ENCODE measurements around the gene TMEM87B.

The TMEM87B gene, protein sequence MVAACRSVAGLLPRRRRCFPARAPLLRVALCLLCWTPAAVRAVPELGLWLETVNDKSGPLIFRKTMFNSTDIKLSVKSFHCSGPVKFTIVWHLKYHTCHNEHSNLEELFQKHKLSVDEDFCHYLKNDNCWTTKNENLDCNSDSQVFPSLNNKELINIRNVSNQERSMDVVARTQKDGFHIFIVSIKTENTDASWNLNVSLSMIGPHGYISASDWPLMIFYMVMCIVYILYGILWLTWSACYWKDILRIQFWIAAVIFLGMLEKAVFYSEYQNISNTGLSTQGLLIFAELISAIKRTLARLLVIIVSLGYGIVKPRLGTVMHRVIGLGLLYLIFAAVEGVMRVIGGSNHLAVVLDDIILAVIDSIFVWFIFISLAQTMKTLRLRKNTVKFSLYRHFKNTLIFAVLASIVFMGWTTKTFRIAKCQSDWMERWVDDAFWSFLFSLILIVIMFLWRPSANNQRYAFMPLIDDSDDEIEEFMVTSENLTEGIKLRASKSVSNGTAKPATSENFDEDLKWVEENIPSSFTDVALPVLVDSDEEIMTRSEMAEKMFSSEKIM

DNA sequence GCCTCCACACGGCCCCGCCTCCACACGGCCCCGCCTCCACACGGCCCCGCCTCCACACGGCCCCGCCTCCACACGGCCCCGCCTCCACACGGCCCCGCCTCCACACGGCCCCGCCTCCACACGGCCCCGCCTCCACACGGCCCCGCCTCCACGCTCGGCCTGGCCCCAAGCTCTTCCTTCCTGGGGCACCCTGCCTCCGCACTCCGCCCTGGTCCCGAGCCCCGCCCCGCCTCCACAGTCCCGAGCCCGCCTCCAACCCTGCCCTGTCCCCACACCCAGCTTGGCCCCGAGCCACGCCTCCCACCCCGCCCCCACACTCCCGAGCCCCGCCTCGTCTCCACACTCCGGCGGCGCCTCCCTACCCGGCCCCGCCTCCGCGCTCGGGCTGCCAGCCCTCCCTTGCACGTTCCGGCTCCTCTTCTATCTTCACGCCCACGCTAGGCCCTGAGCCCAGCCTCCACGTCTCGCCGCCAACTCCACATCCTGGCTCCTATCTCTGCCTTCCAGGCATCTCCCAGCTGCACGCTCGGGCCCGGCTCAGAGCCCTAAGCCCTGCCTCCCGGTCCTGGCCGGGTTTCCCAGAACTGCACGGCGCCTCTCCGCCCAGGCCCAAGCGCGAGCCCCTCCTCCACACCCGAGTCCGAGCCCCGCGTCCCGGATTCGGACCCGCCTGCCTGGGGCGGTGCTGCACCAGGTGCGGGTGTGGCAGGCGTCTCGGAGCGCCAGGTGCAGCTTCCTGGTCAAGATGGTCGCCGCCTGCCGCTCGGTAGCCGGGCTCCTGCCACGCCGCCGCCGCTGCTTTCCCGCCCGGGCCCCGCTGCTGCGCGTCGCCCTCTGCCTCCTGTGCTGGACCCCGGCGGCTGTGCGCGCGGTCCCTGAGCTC, at the start of gene TMEM87B:
TMEM87B (plus strand) TSS at position 423 of the 883 bp plus-strand sequence; CDS start at position 746, 323 bp downstream.
- peak; percentile 98 for DNase-seq

DNA sequence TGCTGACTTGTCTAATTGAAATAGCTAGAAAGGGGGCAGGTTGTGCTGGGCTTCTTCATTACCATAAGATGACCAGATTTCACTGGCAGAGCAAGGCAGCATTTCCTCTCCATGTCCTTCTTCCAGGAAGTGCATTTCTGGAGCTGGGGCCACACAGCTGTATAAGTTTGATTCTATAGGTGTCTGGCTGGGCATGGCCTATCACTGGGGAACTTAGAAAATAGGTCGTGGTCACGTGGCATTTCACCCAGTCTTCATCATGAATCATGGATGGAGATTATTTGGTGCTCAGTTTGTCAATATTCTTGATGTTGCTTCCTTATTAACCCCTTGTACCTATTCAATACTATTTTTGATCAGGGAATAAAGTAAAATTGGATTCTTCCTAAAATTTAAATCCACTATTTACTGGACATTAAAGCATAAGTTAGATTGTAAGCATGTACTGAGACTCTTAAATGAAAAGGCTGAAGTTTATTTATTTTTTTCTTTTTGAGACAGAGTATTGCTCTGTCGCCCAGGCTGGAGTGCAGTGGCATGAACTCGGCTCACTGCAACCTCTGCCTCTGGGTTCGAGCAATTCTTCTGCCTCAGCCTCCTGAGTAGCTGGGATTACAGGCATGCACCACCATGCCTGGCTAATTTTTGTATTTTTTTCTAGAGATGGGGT, 49.5 kb upstream of the TMEM87B start:
- no peak for DNase-seq

DNA sequence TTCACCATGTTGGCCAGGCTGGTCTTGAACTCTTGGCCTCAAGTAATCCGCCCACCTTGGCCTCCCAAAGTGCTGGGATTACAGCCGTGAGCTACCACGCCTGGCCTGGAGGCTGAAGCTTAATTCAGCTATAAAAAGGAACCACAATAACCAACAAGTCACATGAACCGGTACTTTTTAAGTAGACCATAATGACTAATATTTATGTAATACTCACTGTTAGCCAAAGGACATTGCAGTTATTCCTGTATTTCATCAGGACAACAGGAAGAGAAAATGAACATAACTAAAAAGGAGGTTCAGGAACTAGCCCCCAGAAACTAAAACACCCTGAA, 49.0 kb upstream of the TMEM87B start:
- DNase-seq: no peak

DNA sequence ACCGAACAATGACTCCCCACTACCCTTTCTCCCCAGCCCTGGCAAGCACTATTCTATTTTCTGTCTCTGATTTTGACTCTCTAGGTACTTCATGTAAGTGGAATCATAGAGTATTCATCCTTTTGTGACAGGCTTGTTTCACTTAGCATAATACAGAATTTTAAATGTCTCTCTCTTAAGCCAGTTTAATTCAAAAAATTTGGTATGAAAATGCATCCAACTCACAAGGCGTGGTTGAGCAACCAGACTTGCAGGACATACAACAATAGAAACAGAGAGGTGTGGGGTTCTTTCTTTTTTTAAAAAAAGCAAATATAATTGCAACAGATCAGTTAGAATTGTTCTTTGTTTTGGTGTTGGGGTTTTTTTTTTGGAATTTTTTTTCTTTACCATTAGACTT, 47.6 kb upstream of the TMEM87B start:
- DNase-seq: no peak

GRCh38 chr2:112008910-112009485, 46.1 kb upstream of the TMEM87B start:
- DNase-seq: no peak

DNA sequence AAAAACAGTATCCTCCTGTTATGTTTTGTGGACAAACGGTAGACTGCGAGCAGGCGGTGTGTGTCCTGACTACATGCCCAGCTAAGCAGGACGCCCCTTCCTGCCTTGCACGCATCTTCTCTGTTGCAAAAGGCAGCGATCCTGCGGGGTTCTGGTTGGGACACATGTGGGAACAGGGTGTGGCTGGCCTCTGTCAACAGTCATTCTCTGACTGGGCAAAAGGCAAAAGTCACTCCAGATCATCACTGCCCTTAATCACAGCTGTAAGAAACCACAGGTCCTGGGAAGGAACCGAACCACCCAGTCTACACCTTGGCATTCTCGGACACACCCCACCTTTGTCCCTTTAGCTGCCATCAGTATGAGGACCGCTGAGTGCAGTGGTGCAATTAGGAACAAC, 44.3 kb upstream of the TMEM87B start:
- DNase-seq: no peak

DNA sequence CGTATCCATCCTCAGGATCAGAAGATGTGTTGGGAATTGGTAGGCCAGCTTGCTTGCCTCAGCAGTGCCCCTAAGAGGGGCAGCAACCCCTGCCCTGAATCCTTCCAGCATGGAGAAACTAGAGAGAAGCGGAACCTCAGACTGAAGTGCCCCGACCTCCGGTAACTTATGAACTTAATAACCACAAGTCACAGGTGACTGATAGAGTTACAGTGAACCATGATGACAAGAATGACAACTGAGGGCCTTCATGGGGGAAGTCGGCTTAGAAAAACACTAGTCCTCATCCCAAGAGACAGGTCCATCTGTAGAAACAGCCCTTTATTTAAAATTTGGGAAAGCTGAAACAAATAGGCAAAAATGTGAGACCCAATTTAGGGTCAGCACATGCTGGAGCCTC, 42.5 kb upstream of the TMEM87B start:
- no peak for DNase-seq

DNA sequence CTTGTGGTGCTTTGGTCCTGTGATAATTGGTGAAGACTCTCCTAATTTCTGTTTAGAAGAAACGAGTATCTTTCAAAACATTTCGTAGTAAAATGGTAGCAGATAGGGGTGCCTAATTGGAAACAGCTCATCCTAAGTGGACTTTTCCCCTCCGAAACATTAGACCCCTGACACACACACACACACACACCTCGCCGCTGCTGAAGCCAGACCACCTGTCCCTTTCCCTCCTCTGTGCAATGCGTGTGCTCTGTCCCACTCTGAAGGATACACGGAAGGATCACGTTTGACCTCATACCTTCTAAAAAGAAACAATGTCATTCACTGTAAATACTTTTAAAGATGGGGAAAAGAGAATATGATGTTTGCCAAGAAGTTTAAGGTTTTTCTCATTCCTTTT, 36.2 kb upstream of the TMEM87B start:
- DNase-seq: no peak

- DNase-seq: no peak
Observed at GRCh38 chr2:112019569-112019982, 35.5 kb upstream of the TMEM87B start.

DNA sequence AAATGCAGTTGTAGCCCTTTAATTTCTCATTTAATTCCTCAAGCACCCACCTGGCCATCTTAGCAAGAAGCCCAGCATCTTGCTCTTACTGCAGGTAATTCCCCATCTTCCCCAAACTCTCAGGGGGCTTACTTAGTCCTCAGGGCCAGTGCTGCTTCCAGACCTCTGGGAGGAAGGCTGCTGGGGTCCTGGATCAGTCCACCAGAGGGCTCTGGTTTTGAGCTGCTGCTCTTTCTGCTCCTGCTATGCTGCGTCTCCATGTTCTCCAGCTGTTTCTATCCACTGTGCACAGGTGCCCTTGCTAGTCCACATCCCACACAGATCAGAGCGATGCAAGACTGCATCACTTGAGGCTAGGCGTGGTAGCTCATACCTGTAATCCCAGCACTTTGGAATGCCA, 34.5 kb upstream of the TMEM87B start:
- no peak for DNase-seq

DNA sequence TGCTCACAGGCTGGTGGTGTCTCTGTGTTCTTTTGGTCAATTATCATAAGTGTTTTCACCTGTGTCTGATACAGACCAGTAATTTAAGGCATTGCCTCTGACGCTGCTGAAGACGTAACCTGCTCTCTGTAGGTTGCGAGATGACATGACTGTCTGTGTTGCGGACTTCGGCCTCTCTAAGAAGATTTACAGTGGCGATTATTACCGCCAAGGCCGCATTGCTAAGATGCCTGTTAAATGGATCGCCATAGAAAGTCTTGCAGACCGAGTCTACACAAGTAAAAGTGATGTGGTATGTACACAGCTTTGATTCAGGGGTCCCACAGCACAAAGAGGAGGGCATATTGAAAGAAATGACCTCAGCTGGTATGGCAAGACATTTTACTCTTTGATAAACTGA, 33.8 kb upstream of the TMEM87B start:
- DNase-seq: no peak

DNA sequence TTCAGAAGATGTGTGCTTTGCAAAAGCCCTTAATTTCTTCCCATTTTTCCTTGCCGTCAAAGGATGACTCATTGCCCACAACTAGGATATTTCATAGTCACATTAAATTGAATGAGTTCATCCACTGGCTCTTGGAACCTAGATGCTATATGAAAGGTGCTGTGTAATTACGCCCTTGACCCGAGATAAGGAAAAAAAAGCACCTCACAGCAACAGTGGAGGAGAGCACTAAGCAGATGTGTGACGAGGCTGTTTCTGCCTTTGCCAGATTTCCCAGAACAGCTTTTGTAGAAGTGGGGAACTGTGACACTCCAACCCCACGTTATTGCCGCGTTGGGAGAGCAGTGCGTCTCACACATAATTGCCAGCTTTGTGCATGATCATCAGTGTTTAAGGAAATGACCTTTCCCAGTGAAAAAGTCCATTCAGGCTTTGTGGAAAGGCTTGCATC, 33.3 kb upstream of the TMEM87B start:
- no peak for DNase-seq

DNA sequence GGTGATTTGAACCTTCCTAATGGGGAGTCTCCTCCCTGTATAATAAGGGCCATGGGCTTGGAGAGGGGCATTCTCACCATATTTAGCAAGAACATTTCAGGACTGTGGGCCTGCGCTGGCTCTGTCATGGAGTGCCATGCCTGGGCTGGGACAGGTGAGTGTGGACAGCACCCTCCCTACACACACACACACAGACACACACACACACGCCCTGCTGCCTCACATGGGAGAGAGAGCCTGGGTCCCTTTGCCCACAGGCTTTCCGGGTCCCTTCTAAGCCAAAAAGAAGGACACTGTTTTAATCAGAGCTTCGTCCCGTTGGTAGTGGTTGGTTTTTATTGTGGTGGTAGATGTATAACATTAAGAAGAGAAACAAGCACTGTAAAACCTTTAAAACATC, 31.4 kb upstream of the TMEM87B start:
- DNase-seq: no peak

- DNase-seq: no peak
Observed at GRCh38 chr2:112024231-112024630, 30.8 kb upstream of the TMEM87B start.

GRCh38 chr2:112024896-112025491, 30.1 kb upstream of the TMEM87B start:
- DNase-seq: no peak

- DNase-seq: no peak
Observed at GRCh38 chr2:112026509-112026908, 28.6 kb upstream of the TMEM87B start.

DNA sequence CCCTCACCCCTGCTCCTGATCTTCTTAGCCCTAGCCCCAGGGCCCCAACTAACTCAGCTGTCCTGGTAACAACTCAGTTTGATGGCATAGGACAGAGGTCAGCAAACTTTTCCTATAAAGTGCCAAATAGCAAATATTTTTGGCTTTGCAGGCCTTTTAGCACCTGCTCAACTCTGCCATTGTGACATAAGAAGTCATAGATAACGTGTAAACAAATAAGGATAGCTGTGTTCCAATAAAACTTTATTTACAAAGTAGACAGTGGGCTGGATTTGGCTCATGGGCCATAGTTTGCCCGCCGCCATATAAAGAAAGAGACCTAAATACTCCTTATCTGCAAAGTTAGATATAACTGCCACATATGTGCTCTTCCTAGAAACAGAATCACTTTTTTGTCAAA, 27.3 kb upstream of the TMEM87B start:
- no peak for DNase-seq

DNA sequence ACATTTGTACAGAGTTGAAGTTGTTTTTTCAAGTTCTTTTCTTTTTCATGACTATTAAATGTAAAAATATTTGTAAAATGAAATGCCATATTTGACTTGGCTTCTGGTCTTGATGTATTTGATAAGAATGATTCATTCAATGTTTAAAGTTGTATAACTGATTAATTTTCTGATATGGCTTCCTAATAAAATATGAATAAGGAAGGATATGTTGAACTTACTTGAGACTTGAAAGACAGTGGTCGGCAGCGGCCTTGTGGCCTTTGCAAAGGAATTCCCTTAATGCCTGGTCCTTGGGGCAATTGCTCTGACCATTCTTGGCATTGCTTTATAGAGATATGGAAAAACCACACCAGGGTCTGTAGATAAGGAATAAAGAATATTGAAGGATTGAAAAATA, 25.9 kb upstream of the TMEM87B start:
- DNase-seq: no peak

GRCh38 chr2:112031473-112032223, 23.4 kb upstream of the TMEM87B start:
- DNase-seq: no peak

- no peak for DNase-seq
Observed at GRCh38 chr2:112032224-112032586, 22.9 kb upstream of the TMEM87B start.

DNA sequence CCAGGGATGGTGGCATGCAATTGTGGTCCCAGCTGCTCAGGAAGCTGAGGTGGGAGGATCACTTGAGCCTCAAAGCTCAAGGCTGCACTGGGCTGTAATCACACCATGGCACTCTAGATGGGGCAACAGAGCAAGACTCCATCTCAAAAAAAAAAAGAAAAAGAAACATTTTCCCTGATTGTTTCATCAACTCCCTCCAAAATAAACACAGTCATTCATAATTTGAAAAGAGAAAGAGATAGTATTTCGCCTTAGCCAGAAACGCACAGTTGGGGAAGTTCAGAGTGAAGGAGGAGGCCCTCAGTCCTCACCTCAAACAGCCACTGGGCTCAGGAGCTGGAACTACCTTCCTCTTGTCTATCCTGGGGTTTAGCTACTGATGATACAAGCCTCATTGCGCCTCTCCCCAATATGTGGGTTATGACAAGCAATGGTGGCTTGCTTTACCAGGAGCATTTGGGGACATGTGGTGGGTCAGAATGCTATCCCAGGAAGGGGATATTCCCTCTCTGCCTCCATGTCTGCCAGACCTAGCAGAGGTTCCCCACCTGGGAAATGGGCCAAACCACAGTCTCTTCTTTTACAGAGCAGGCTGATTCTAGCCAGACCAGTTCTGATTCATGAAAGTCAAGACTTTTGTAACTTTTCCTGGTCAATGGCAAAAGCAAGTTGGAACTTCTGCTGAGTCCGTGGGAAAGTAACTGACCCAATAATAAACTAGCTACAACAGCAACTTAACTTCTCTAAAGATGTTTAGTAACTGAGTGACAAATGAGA, 22.2 kb upstream of the TMEM87B start:
- DNase-seq: no peak

Measured in stimulated activated CD4-positive, alpha-beta T cell treated with anti-CD3 and anti-CD28 coated beads, Interleukin-12 subunit alpha, Interleukin-12 subunit beta, amount 100 ng/mL, for 4 hours (primary cell).